ENCODE data around the gene ATG101.
"Not testable (repeated sequence)": the region's sequence is repeated elsewhere in the genome, so short reads cannot be mapped to it uniquely, and the experiment has no call there.

Gene ATG101

GRCh38 chr12:52080403-52081251 is 10.8 kb downstream of the ATG101 start:
- no peak for DNase-seq

- DNase-seq, result peak; percentile 68
Measured at GRCh38 chr12:52081263-52081733, 11.5 kb downstream of the ATG101 start.

GRCh38 chr12:52082026-52082668 is 12.4 kb downstream of the ATG101 start:
- no peak for DNase-seq

GRCh38 chr12:52082669-52082987 is 12.8 kb downstream of the ATG101 start:
- DNase-seq, result no peak

- DNase-seq, result peak; percentile 35
Measured at GRCh38 chr12:52082988-52083637, 13.3 kb downstream of the ATG101 start.

GRCh38 chr12:52083638-52083996 is 13.8 kb downstream of the ATG101 start:
- DNase-seq, result no peak

GRCh38 chr12:52084491-52085231 is 14.9 kb downstream of the ATG101 start:
- no peak for DNase-seq

GRCh38 chr12:52085682-52086180 is 16.0 kb downstream of the ATG101 start:
- DNase-seq, result no peak

- DNase-seq, result peak; percentile 46
Measured at GRCh38 chr12:52086366-52086765, 16.6 kb downstream of the ATG101 start.

GRCh38 chr12:52086944-52087835 is 17.4 kb downstream of the ATG101 start:
- no peak for DNase-seq

GRCh38 chr12:52087961-52088820 is 18.4 kb downstream of the ATG101 start:
- no peak for DNase-seq

- DNase-seq, result no peak
Measured at GRCh38 chr12:52089491-52089890, 19.7 kb downstream of the ATG101 start.

GRCh38 chr12:52090291-52090690 is 20.5 kb downstream of the ATG101 start:
- no peak for DNase-seq

- no peak for DNase-seq
Measured at GRCh38 chr12:52091061-52091460, 21.3 kb downstream of the ATG101 start.

GRCh38 chr12:52091869-52092268 is 22.1 kb downstream of the ATG101 start:
- no peak for DNase-seq

- no peak for DNase-seq
Measured at GRCh38 chr12:52093346-52093745, 23.6 kb downstream of the ATG101 start.

GRCh38 chr12:52096332-52097044 is 26.7 kb downstream of the ATG101 start:
- DNase-seq, result no peak

- DNase-seq, result no peak
Measured at GRCh38 chr12:52097045-52097666, 27.4 kb downstream of the ATG101 start.

GRCh38 chr12:52104431-52105089 is 34.8 kb downstream of the ATG101 start:
- not testable (repeated sequence) for DNase-seq

All from NCI-H2029 (cell line).